Stimulated activated CD8-positive, alpha-beta memory T cell treated with anti-CD3 and anti-CD28 coated beads, Interleukin-7, amount 100 ng/mL, for 48 hours (primary cell): Measurements from ENCODE around the gene CHMP6.
"Not testable (repeated sequence)": the region's sequence is repeated elsewhere in the genome, so short reads cannot be mapped to it uniquely, and the experiment has no call there.

ENCODE experiments used
- DNase-seq, 2 donors: peaks; one replicate each; pipeline ENCODE4 v3.0.0-alpha.2; 2020; ENCODE audit warnings: low read depth in 1 of 2; ENCODE audit errors: extremely low read depth in 1 of 2

CHMP6 gene

GRCh38 chr17:81029859-81030258 is 38.2 kb downstream of the CHMP6 start:
- DNase-seq = no peak

- not testable (repeated sequence) for DNase-seq
Observed at GRCh38 chr17:81030312-81030711, 38.7 kb downstream of the CHMP6 start.

GRCh38 chr17:81030741-81031565 is 39.3 kb downstream of the CHMP6 start:
- no peak for DNase-seq

- no peak for DNase-seq
Observed at GRCh38 chr17:81031566-81032550, 40.2 kb downstream of the CHMP6 start.

- no peak for DNase-seq
Observed at GRCh38 chr17:81032641-81033480, 41.2 kb downstream of the CHMP6 start.

GRCh38 chr17:81033535-81034167 is 42.0 kb downstream of the CHMP6 start:
- no peak for DNase-seq

- no peak for DNase-seq
Observed at GRCh38 chr17:81034168-81034777, 42.6 kb downstream of the CHMP6 start.

- peak; percentile 91 to 95 for DNase-seq
Observed at GRCh38 chr17:81034779-81035520, 43.3 kb downstream of the CHMP6 start, which contains the start of gene BAIAP2. Gene BAIAP2 (plus strand): TSS chr17:81035151. CDS start chr17:81035255, 104 bp downstream.

- no peak for DNase-seq
Observed at GRCh38 chr17:81035521-81036196, 44.0 kb downstream of the CHMP6 start.

GRCh38 chr17:81036197-81036941 is 44.7 kb downstream of the CHMP6 start:
- DNase-seq = no peak

GRCh38 chr17:81037026-81037797 is 45.6 kb downstream of the CHMP6 start:
- no peak for DNase-seq

- DNase-seq = no peak
Observed at GRCh38 chr17:81037798-81038733, 46.4 kb downstream of the CHMP6 start.

- no peak for DNase-seq
Observed at GRCh38 chr17:81039096-81039495, 47.5 kb downstream of the CHMP6 start.

GRCh38 chr17:81039854-81040758 is 48.5 kb downstream of the CHMP6 start:
- DNase-seq = no peak

- DNase-seq = no peak
Observed at GRCh38 chr17:81040791-81041337, 49.2 kb downstream of the CHMP6 start.
